Limb (tissue), 2 donors: Measurements from ENCODE around the gene CDC20B.

Source experiments
- DNase-seq, 2 donors: peaks; one replicate each; pipeline ENCODE4 v3.0.0-alpha.2; 2016; ENCODE audit errors: extremely low spot score in 2 of 2

Gene CDC20B, protein sequence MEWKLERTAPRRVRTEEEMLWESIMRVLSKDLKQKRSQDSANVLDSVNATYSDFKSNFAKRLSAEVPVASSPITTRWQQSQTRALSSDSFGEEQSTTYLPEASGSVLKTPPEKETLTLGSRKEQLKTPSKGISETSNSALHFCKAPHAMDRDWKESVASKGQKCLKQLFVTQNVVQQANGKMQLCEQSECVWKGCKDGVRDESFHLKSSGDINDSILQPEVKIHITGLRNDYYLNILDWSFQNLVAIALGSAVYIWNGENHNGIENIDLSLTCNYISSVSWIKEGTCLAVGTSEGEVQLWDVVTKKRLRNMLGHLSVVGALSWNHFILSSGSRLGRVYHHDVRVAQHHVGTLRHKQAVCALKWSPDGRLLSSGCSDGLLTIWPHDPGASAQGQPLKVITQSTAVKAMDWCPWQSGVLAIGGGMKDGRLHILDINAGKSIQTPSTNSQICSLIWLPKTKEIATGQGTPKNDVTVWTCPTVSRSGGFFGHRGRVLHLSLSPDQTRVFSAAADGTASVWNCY

DNA sequence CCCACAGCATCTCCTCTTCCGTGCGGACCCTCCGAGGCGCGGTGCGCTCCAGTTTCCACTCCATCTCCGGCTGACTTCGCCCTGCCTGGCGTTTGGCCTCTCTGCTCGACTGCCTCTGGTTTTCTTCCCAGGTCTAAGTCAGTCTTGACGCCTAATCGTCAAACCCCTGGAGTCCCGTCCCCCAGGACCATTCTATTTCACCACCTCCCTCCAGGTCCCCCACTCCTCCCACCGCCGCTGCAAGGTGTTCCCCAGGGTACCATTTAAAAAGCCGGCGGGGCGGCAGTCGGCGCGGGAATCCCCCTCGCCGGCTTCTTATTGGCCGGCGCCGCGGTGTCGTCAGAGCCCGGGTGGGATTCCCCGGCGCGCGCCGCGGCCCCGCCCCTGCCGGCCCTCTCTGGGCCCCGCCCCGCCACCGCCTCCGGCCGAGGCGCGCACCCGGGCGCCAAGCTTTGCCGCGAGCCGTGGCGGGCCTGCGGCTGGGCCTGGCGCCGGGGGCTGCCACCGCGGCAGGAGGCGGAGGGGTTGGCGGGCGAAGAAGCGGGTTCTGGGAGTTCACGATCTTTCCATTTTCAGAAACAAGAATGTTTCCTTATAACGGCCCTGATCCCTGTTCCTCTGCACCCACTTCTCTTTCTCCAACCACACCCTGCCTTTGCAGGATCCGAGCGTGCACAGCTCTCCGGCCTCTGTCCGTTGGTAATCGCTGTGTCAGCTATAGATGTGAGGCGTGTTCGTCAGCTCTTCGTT lies at the start of gene CDC20B:
Gene CDC20B, minus strand, starts transcription at position 241 of the 750 bp plus-strand sequence. Its CDS starts 177 bp downstream, at position 64.
- peak; percentile 82 to 86 for DNase-seq

DNA sequence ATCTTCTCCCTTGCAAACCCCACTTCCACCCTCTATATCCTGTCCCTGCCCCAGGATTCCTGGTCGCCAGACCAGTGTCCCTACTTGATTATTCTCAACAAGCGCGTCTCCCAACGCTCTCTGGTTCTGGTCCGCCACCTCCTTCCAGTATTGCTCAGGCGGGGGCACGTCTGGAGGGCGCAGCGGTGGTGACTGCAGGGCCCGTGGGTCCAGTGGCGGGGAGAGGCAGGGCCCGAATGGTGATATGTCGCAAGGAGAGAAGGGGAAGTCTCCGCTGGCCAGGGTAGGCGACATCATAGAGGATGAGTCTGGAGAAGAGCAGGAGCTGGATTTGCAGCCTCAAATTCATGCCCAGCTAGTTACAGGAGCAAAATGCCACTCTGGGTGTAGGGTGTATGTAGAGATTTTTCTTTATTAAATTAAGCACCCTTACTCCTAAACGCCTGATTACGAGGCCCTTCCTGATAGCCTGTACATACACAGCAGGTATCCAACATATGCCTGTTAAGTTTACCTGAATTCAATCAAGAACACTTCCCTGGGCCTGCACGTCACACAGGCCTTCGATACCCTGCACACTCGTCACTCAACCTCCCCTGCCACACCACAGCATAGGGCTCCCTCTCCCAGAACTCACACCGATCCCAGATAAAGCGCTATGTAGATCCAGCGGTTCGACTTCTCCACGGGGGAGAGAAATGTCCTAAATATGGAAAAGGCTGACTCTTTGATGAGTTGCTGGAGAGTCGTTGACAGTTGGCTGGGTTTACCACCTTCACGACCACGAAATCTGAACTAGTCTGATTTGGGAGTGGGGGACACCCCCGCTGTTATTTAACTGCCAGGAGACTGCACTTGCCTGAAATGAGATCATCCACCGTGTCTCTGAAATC lies 49.4 kb upstream of the CDC20B start:
- peak in 1 of 2 donors; percentile 40 for DNase-seq

DNA sequence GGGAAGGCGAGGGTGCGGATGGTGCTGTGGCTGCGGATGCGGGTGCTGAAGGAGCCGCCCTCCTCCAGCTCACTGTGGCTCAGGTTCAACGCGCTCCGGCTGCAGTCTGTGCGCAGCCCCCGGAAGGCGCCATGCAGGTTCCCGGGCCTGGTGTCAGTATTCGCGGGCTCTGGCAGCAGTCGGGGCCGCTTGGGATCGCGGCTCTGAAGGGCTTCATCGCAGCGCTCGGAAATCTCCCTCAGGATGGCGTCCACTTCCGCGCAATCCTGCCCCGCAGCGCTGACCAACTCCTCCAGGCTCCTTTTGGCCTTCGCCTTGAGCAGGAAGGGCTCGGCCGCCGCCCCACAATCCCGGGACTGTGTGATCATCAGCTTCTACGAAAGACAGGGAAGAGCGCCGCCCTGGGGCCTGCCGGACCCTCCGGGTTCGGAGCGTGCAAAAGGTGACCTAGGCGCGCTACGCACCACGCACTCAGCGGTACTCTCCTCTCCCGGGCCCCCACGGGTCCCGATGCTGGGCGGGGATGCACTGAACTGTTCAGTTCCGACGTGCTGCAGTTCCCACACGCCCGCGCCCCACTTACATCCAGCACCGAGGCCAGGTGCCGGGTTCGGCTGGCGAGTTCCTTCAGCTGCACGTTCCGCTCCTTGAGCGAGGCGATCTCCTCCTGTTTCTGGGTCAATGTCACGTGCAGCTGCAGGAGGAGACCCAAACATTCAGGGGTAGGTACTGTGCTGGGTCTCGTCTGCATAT lies 47.6 kb upstream of the CDC20B start:
- peak in 1 of 2 donors; percentile 44 for DNase-seq

DNA sequence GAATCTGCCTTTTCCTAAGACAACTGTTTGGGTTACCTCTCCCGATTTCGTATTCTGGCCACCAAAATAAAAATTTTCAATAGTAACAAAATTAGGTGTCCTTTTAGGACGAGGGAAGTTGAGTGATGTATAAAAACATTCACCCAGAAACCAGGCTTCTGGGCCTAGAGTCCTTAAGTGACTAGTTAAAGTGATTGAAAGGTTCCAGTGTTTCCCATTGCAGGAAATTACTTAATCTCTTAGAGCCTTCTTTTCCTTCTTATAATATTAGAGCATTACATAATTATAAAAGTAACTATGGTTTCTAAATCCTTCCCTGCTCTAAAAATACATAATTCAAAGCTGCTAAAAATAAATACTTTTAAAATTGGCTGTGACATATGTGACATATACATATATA lies 46.8 kb upstream of the CDC20B start:
- DNase-seq = no peak

DNA sequence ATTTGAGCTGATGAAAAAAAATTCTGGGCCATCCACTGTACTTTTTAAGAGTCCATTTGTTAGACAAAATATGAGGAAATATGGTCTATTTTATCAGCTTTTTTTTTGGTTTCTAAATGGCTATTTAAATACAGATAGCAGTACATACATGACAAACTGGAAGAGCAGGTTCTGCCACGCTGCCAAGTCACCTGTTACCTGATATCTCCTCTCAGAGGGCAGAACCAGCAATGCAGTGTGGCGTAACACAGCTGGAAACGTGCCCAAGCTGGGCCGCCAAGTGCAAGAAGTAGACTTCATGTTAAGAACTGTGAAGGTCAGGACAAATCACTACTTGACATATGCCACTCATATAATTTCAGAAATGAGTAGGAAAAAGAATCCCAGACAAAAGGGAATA lies 46.0 kb upstream of the CDC20B start:
- DNase-seq = peak in 1 of 2 donors; percentile 35

DNA sequence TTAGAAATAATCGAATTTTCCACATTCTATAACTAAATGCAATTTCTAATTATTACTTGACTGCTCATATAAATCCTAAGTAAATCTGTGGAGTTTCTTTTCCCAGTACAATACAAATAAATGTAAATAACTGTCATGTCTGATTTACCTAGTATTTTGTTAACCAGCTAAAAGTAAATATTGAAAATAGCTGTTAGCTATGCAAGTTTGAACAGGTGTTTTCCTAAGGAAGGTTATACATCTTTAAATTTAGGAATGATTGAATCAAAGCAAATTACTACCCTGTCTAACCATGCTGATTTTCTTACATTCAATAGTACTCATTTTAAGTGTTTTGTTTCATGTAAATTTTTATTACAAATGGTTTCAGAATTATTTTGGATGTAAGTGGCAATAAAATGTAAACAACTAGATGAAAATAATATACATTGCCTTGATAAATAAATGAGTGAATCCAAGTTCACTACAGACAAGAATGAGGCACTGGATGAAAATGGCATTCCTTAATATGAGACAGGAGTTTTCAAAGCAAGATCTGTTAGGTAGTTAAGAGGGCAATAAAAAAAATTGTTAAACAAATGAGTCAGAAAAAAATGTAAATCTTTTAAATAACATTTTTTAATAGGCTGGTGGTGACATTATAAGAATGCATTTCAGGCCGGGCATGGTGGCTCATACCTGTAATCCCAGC lies 38.4 kb upstream of the CDC20B start:
- no peak for DNase-seq

DNA sequence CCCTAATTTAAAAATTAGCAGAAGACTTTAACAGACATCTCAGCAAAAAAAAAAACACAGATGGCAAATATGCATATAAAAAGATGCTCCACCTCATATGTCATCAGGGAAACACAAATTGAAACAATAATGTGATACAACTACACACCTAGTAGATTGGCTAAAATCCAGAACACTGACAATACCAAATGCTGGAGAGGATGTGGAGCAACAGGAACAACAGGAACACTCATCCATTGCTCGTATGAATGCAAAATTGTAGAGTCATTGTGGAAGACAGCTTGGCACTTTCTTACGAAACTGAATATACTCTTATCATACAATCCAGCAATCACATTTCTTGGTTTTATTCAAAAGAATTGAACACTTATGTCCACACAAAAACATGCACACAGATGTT lies 32.0 kb upstream of the CDC20B start:
- no peak for DNase-seq

DNA sequence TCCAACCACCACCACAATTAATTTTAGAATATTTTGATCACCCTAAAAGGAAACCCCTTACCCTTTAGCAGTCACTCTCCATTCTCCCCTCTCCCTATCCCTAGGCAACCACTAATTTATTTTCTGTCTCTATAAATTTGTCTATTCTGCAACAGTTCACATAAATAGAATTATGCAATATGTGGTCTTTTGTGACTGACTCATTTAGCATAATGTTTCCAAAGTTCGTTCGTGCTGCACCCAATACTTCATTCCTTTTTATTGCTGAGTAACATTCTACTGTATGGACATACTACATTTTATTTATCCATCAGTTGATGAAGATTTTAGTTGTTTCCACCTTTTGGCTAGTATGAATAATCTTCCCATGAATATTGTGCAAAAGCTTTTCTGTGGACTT lies 18.2 kb upstream of the CDC20B start:
- no peak for DNase-seq

DNA sequence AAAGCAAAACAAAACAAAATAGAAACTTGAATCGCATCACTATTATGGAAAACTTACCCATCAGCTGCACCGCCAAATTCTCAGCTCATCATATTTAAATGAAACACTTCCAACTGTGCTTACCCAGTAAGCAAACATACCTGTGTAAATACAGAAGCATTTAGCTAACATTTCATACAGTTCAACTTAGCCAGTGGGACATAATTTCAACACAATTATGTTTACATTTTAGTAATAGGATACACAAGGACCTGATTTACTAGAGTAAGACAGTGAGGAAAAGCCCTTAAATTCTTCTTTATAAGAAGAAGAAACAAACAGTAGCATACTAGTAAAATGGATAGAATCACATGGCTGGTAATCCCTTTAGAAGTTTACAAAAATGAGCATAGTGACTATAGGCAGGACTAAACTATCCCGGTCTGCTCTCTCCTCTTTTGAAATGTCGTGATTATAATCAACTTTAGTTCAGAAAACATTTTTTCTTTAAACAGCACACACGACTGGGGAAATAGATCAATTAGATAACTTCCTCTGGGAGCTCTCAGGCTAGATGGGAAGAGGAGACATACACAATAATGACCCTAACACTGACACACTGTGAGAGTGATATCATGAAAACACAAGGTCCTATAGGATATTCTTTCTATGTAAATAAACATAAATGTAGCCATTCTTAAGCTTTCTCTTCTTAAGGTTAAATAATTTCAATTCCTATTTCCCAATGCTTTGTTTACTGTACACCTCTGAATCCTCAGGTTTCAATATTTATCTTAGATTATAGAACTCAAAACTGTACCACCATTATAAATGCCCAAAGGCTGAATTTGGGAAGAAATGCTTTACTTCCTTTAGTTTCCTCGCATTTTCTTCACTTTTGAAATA lies 15.9 kb upstream of the CDC20B start:
- no peak for DNase-seq

DNA sequence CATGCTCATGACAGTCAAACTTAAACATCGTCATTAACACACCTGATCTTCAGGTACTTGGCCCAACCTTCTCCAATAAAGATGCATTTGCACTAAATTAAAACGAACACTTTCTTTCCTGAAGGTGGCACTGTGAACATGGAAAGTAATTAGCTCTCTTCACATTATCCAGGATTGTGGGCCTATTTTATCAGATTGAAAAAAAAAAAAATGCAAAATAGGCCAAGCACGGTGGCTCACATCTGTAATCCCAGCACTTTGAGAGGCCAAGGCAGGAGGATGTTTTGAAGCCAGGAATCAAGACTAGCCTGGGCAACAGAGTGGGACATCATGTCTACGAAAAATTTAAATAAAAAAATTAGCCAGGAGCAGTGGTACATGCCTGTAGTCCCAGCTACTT lies 14.4 kb upstream of the CDC20B start:
- DNase-seq = no peak

DNA sequence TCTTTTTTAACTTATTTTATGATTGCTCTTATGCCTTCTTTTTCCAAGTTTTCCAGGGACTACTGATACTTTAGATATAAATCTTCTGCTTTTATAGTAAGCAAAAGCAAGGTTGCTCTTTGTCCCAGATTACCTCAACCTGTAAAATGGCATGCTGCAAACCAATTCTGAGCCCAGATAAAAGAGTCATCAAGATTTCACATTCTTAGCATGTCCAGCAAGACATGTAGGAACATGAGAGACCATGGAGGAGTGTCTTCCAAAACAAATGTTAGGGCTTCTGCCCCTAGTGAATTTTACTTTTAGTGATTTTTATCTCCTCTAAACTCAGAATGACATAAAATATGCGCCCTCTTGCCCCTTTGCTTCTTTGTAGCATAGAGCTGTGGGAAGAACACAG lies 7.0 kb upstream of the CDC20B start:
- no peak for DNase-seq

DNA sequence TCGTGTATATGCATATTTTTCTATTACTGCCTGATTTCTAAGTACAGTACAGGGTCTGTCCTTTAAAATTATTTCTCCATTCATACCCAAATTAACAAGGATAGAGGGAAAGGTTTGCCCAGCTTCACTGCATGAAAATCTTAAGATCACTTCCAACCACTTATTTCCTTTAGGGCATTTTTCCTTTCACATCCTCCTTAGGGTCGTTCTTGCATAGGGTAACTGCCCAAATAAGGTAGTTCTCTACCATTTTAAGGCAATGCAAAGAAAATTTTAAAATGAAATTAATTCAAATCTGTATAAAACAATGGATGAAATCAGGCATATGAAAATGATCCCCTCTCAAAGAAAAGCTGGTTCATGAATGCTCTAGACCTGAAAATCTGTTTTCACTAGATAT lies 4.1 kb upstream of the CDC20B start:
- DNase-seq = no peak

DNA sequence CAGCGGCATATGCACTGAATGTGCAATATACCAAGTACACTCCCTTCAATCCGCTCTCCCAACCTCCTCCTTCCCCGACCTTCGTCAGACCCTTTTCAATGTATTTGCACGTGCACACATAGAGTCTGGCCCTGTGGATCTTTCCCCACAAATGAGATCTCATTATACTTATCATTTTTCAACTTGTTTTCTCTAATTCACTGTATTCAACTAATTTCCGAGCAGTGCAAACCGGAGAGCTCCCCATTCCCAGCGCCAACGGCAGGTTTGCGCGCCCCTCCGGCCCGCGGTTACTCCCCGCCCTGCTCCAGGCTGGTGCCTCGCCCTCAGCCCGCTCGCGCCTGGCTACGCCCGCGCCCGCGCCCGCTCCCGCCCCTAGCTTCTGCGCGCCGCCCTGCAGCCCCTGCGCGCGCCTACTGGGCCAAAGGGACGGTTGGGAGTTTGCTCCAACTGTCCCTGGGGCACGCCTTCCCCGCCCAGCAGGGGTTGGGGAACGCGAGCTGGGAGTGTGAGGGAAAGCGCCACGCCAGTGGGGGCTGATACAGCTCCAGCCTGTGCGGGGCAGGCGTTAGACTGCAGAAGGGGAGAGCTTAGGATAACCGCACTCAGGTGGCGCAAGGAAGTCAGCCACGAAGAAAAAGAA lies 3.3 kb upstream of the CDC20B start:
- peak in 1 of 2 donors; percentile 64 for DNase-seq

DNA sequence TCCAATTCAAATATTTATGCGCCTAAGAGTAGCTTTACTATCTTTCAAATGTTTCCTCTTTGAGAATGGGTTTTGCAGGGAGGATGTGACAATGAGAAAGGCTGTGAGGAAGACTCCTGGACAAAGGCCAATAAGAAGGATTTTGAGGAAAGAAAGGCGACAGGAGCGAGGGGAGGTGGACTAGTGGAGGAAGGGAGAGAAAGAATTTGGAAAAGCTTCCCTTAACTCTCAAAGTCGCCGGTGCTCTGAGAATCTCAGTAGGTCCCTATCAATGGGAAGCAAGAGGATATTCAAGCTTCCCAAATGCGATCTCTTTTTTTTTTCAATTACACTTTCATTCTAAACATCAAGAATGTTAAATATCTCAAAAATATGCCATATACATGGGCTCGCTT lies 2.8 kb upstream of the CDC20B start:
- no peak for DNase-seq

DNA sequence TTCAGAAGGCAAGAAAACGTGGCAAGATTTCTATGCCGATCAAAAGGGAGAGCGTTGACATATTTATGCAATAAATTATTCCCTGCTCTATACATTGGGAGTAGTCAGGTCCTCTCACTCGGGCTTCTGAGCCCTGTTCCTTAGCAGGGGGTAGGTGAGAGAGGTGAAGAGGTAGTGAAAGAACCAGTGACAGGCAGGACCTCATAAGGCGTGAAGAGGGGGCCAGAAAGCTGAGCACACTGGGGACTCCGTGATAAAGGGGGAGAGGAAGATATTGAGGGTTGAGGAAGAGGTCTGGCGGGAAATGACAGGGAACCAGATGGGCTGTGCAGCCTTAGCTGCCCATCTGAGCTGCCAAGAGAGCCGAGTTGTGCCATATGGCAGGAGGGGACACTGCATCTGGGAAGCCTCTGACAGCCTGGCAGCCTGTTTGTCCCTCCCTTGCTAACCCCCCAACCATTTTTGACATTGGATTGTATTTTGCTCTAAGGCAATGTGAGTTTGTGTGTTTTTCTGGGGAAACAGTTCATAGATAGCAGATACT lies 782 bp upstream of the CDC20B start:
- DNase-seq = peak in 1 of 2 donors; percentile 42

DNA sequence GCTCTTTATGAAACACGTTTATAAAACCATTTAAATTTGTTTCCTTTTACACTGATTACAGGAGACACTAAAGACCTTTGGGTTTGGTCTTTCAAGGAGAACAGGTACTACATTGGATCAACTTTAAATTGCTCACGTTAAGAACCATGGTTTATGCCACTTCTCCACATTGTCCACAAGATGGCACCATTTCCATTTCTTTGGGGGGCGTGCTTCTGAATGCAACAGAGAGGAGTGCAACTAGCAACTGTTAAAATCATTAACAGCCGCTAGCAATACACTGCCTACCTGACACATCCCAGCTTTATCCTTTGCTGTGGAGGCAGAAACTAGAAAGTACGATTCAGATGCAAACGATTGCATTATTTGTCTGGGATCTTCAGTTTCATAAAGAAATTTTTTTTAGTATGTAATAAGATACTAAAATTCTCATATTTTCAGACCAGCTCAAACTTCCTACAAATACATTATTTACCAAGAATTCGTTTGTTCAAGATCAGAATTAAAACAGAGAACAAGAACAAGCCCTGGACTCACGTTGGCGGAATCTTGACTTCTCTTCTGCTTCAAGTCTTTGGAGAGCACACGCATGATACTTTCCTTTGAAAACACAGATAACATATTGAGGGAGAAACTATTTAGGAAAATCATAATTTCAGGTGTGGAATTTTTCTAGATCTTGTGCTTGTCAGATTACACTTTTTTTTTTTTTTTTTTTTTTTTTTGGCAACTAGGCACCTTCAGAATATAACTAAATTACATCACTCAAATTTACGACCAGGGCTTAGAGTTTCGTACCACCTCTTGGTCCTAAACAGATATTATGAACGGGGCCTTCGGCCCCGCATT lies 702 bp downstream of the CDC20B start:
- peak; percentile 57 to 86 for DNase-seq

DNA sequence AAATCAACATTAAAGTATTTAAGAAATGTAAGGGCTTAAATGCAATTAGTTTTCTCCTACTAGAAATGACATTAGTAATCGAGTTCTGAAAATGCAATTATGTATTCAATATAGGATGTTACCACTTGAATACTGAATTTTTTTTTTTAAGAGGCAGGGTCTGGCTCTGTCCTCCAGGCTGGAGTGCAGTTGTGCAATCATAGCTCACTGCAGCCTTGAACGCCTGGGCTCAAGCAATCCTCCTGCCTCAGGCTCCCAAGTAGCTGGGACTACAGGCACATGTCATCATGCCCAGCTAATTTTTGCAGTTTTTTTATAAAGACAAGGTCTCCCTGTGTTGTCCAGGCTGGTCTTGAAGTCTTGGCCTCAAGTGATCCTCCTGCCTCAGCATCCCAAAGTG lies 1.5 kb downstream of the CDC20B start:
- DNase-seq = no peak
